ENCODE results near the gene A2M. TPM values are rescaled to one million over a fixed set of nuclear protein-coding genes. Genes with fewer than 3 reads are reported as not detected.

The A2M gene
- total RNA-seq, 4 donors from 2014 or later = 316 to 600 (median 331) TPM

DNA sequence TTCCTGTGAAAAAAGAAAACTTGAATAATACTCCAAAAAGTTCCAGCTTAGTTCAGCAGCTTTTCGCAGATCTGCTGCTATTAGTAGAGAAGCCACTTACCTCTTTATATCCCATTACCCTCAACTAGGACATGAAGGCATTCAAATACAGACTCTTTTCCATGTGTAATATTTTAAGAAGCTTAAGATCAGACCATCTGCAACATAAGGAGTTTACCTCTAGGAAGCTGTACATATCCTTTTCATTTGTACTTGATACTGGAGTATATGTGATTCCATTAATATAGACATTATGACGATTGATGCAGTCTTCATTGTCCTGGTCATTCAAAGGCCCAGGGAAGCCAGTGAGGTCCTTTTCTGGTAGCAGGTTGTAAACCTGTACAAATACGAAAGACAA is 20.4 kb downstream of the A2M start:
- no peak for TF ChIP-seq CTCF (IDR thresholded peaks at IDR 0.05; ENCODE audit: low read depth)

GRCh38 chr12:9094512-9095206 is 21.1 kb downstream of the A2M start:
- TF ChIP-seq CTCF (IDR thresholded peaks at IDR 0.05; ENCODE audit: low read depth) = no peak

GRCh38 chr12:9091891-9092598 is 23.7 kb downstream of the A2M start:
- TF ChIP-seq CTCF (IDR thresholded peaks at IDR 0.05; ENCODE audit: low read depth) = no peak

DNA sequence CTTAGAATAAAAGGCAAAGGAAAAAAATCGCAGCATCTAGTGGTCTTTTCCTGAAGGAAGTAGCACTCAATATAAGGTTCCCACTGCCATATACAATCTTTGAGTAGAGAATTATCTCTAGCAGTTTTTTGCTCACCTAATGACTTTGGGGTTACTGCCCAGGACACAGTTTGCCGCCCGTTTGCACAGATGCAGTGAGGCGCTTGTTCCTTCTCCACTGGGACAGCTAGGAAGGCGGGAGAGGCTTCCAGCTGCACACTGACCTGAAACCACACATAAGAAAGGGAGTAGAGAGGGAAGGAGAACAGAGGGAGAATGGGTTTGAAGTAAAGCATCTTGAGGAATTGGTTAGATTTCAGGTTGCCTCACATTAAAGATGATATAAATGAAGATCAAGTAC is 25.5 kb downstream of the A2M start:
- no peak for TF ChIP-seq CTCF (IDR thresholded peaks at IDR 0.05; ENCODE audit: low read depth)

DNA sequence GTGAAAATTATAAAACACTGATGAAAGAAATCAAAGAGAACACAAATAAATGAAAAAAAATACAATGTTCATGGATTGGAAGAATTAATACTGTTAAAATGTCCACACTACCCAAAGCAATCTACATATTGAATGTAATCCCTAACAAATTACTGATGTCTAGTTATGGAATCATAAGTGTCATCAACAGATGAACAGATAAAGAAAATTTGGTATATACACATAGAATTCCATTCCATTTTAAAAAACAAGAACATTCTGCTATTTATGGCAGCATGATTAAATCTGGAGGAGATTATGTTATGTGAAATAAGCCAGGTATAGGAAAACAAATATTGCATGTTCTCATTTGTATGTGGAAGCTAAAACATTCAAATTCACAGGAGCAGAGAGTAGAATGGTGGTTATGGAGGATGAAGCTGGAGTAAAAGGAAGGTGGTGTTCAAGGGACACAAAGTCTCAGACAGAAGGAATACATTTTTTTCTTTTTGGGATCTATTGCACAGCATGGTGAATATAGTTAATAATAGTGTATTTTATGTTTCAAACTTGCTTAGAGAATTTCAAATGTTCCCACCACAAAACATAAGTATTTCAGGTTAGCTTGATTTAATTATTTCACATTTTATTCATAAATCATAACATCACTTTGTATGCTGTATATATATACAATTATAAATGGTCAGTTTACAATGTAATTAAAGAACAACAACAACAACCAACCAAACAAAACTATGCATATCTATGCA is 28.5 kb downstream of the A2M start:
- no peak for TF ChIP-seq CTCF (IDR thresholded peaks at IDR 0.05; ENCODE audit: low read depth)

GRCh38 chr12:9086087-9086486 is 29.6 kb downstream of the A2M start:
- TF ChIP-seq CTCF (IDR thresholded peaks at IDR 0.05; ENCODE audit: low read depth) = no peak

- no peak for TF ChIP-seq CTCF (IDR thresholded peaks at IDR 0.05; ENCODE audit: low read depth)
Observed at GRCh38 chr12:9084417-9084816, 31.3 kb downstream of the A2M start.
